ENCODE results near the gene CD6.
"Not testable (repeated sequence)": the region's sequence is repeated elsewhere in the genome, so short reads cannot be mapped to it uniquely, and the experiment has no call there.

Gene CD6

GRCh38 chr11:61056571-61056970 is 85.1 kb downstream of the CD6 start:
- no peak for DNase-seq (ENCODE audit: low read depth)

GRCh38 chr11:61056981-61057380 is 85.5 kb downstream of the CD6 start:
- no peak for DNase-seq (ENCODE audit: low read depth)

- no peak for DNase-seq (ENCODE audit: low read depth)
Measured at GRCh38 chr11:61057615-61058014, 86.1 kb downstream of the CD6 start.

- no peak for DNase-seq (ENCODE audit: low read depth)
Measured at GRCh38 chr11:61058583-61059259, 87.2 kb downstream of the CD6 start.

- DNase-seq (ENCODE audit: low read depth), result no peak
Measured at GRCh38 chr11:61059260-61059752, 87.8 kb downstream of the CD6 start.

- DNase-seq (ENCODE audit: low read depth), result no peak
Measured at GRCh38 chr11:61061081-61061826, 89.8 kb downstream of the CD6 start.

- no peak for DNase-seq (ENCODE audit: low read depth)
Measured at GRCh38 chr11:61062181-61062930, 90.9 kb downstream of the CD6 start.

GRCh38 chr11:61065236-61065635 is 93.8 kb downstream of the CD6 start:
- not testable (repeated sequence) for DNase-seq (ENCODE audit: low read depth)

- DNase-seq (ENCODE audit: low read depth), result no peak
Measured at GRCh38 chr11:61065955-61066638, 94.6 kb downstream of the CD6 start.

- no peak for DNase-seq (ENCODE audit: low read depth)
Measured at GRCh38 chr11:61066645-61067044, 95.2 kb downstream of the CD6 start.

- no peak for DNase-seq (ENCODE audit: low read depth)
Measured at GRCh38 chr11:61067782-61068446, 96.4 kb downstream of the CD6 start.

GRCh38 chr11:61068581-61068980 is 97.1 kb downstream of the CD6 start:
- DNase-seq (ENCODE audit: low read depth), result no peak

GRCh38 chr11:61069427-61069826 is 97.9 kb downstream of the CD6 start:
- no peak for DNase-seq (ENCODE audit: low read depth)
